C4-2B (cell line): ENCODE data around the gene CGREF1.

Experiments used
- H3K27ac ChIP-seq: fragments of 450-650 bp; 2 replicates; pipeline ENCODE4 v1.5.1; 2017
- CTCF ChIP-seq: fragments of 450-650 bp; conservative IDR thresholded peaks from 2 replicates; pipeline ENCODE4 v1.5.1; 2017; ENCODE audit warnings: mild to moderate bottlenecking
- ZFX ChIP-seq: fragments of 450-650 bp; IDR thresholded peaks from 2 replicates; pipeline ENCODE4 v1.6.1; 2017

Gene CGREF1

GRCh38 chr2:27154488-27154887 lies 35.6 kb upstream of the CGREF1 start:
- no peak for TF ChIP-seq ZFX
- TF ChIP-seq CTCF, result no peak
- no peak overlapping the region for H3K27ac ChIP-seq

GRCh38 chr2:27152796-27153464 lies 34.0 kb upstream of the CGREF1 start:
- TF ChIP-seq ZFX (no peak), CTCF (no peak)
- no peak overlapping the region for H3K27ac ChIP-seq

DNA sequence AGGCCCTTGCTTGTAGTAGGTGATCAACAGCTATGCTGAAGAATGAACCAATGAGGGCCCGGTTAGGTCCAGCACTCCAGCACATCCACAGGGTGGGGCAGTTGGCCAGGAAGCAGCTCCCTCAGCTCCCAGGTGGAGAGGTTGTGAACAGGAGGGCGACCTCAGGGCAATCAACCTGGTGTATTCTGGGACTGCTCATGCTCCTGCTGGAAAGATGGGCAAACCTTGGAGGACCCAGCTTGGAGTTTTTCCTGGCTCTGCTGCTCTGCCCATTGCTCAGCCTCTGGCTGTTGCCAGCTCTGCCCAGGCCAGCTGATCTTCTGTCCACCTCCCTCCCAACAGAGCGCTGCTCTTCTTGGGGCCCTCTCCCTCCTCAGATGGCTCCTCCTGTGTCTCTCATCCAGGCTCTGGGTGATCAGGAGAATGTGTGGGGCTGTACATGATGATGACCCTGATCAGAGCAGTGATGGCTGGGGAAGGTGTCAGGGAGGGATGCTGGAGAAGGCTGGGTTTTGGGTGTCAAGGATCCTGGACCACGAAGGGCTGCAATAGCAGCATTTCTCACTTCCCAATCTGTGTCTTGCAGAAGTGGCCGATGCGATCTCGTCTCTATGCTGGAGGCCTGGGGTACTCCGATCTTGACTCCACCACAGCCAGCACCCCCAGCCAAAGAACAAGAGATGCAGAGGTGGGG lies 33.3 kb upstream of the CGREF1 start:
- H3K27ac ChIP-seq, result no peak overlapping the region
- TF ChIP-seq CTCF, result no peak
- no peak for TF ChIP-seq ZFX

GRCh38 chr2:27150639-27151230 lies 31.8 kb upstream of the CGREF1 start:
- no peak for TF ChIP-seq ZFX
- TF ChIP-seq CTCF, result no peak
- no peak overlapping the region for H3K27ac ChIP-seq

DNA sequence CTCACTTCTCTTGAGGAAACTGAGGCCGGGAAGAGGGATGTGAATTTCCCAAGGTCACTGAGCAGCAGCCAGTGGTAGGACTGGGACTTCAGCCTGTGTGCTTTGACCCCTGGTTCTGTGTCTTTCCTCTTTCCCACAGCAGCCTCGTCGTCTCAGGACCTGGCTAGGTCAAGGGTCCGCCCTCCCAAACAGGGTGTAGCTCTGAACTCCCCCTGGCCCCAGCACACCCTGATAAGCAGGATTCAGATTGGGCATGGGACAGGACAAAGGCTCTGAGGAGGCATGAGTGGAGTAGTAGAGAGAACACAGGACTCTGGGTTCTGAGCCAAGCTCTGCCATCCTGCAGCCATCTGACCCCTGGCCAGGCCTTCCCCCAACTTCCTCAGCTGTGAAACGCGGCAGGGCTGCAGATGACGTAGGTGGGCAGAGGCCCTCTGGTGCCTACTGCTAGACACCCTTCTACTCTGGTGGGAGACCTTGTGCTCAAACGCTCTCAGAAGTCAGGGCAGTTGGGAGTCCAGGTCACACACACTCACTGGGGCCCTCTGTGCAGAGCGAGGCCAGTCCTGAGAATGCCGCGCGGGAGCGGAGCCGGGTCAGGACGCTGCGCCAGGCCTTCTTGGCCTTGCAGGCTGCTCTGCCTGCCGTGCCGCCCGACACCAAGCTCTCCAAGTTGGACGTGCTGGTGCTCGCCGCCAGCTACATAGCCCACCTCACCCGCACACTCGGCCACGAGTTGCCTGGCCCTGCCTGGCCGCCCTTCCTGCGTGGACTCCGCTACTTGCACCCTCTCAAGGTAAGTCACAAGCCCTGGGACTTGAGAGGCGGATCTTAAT lies 30.9 kb upstream of the CGREF1 start:
- TF ChIP-seq ZFX, result no peak
- TF ChIP-seq CTCF, result no peak
- no peak overlapping the region for H3K27ac ChIP-seq

GRCh38 chr2:27148801-27149439 lies 30.0 kb upstream of the CGREF1 start, which contains the start of gene TCF23:
Gene TCF23 (plus strand): TSS chr2:27149004. CDS start chr2:27149134, 130 bp downstream.
- no peak within 1 kb of the TSS for H3K27ac ChIP-seq
- TF ChIP-seq ZFX (no peak), CTCF (no peak)
